ENCODE results near the gene FLACC1.
"Not testable (repeated sequence)": the region's sequence is repeated elsewhere in the genome, so short reads cannot be mapped to it uniquely, and the experiment has no call there.

Gene FLACC1

DNA sequence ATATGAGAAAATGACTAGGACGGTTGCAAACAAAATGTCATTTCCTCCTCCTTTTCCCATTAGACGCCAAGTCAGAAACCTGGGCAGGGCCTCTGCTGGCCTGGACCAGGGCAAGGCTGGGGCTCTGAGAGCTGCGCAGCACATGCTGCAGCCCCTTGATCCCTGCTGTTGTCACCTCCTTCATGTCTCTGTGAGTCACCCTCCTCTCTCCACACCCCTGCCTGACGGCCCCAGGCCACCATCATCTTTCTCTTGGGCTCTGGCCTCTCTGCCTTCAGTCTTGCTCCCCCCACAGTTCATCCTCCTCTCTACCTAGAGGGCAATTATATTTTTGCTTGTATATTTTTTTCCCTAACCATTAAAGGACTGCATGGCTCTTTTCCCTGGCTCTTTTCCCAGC, 10.0 kb downstream of the FLACC1 start:
- DNase-seq = no peak

DNA sequence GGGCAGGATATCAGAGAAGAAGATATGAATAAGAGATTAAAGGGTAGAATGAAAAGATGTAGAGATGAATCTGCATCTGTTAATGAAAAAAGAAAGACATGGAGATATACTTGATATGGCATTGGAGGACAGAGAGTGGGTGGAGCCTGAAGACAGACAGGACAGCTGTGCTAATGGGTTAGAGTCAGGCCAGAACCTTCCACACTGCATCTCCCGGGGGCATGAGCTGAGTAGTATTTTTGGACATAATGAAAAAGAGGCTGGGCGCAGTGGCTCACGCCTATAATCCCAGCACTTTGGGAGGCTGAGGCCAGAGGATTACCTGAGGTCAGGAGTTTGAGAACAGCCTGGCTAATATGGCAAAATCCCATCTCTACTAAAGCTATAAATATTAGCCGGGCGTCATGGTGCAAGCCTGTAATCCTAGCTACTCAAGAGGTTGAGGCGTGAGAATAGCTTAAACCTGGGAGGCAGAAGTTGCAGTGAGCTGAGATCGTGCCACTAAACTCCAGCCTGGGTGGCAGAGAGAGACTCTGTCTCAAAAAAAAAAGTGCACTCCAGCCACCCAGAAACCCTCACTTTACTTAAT, 11.4 kb downstream of the FLACC1 start:
- no peak for DNase-seq

DNA sequence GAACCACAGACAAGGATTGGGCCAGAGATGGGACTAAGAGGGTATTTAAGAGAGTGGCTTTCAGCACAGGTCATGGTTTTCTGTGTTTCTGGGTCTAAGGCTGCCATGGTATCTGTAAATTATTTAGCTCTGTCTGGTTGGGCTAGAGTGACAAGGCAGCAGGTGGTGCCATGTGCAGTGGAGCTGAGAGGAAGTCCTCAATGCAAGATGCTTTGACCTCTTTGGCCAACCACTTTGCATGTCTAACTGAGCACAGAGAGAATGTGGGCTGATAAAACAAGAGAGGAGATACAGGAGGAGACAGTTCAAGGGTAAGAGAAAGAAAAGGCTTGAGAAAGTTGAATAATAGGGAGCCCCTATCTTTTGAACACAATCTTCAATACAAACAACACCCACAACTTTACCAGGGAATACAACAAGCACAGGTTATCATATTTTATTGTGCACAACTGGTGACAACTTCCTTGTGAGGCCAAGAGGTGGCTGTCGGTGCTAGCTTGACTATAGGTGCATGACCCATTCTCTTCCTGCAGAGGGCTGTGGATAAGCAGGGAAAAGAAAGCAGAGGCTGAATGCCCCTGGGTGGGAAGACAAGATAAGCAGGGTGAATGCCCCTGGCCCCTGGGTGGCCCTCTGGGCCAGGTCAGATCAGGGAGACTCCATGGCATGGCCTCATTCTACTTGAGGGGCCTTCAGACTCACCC, 12.3 kb downstream of the FLACC1 start:
- no peak for DNase-seq

DNA sequence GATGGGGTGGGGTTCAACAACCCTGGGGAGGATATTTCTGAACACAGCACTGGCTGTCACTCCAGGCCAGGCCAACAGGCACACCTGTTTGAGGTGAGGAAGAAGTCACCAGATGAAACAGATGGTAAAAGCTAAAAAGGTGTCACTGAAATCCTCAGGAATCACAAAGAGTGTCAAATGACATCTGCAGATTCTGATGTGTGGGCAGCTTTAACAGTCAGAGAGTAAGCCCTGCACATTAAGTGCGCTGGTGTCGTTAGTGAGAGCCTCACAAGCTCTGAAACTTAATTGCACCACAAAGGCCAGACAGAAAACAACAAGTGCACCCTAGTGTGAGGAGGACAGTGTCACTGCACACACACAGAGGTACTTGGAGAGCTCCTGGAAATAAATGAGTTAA, 13.6 kb downstream of the FLACC1 start:
- DNase-seq = no peak

DNA sequence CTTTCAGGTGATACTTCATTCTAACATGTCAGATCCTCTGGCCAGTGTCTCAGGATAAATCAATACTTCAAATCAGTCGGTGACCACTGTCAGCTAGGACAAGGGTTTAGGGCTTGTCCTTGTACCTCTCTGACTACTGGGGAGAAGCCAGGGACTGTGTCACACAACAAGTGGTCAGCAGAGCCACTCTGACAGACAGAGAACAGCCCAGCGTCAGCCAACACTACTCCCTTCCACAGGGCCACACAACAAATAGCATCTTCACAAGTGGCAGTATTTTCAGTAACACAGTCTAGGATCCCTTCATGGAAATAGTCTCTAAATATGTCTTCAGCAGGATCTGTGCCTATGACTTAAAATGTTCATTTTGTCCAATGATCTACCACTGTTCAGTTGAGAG, 14.2 kb downstream of the FLACC1 start:
- DNase-seq = no peak

DNA sequence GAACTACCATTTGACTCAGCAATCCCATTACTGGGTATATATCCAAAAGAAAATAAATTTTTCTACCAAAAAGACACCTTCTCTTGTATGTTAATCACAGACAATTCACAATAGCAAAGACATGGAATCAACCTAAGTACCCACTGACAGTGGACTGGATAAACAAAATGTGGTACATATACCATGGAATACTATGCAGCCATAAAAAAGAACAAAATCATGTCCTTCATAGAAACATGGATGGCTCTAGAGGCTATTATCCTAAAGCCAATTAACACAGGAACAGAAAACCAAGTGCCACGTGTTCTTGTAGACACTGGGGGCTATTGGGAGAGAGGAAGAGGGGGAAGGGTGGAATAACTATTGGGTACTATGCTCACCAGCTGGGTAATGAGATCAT, 27.7 kb downstream of the FLACC1 start:
- DNase-seq = no peak

DNA sequence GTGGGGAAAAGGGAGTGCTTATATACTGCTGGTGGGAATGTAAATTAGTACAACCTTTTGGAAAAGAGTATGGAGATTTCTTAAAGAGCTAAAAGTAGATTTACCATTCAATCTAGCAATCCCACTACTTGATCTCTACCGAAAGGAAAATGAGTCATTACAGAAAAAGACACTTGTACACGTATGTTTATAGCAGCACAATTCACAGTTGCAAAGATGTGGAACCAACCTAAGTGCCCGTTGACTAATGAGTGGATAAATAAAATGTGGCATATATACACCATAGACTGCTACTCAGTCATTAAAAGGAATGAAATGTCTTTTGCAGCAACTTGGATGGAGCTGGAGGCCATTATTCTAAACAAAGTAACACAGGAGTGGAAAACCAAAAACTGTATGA, 29.5 kb downstream of the FLACC1 start:
- no peak for DNase-seq

DNA sequence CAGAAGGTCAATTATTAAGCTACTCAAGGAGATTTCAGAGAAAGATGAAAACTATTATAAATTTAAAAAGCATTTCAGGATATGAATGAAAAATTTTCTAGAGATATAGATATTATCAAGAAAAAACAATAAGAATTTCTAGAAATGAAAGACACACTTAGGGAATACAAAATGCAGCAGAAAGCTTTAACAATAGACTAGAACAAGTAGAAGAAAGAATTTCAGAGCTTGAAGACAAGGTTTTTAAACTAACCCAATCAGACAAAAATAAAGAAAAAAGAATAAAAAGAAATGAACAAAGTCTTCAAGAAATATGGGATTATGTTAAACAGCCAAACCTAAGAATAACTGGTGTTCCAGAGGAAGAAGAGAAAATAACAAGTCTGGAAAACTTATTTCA, 34.4 kb downstream of the FLACC1 start:
- DNase-seq = no peak

DNA sequence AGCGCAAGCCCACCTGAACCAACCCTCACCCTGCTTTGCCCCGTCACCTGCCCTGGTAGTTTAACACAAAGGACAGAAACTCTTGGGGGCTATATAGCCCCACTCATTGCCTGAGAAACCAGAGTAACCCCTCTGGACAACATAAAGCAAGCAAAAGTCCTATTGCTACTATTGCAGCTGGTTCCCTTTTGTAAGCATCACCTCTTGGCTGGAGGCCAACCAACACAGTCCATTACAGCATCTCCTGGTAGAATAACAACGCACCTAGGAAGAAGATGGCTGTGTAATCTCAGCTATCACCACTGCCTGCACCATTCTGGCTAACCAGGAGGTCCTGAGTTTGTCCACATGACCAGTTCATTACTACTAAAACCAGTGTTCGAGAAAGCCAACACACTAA, 36.4 kb downstream of the FLACC1 start:
- no peak for DNase-seq

DNA sequence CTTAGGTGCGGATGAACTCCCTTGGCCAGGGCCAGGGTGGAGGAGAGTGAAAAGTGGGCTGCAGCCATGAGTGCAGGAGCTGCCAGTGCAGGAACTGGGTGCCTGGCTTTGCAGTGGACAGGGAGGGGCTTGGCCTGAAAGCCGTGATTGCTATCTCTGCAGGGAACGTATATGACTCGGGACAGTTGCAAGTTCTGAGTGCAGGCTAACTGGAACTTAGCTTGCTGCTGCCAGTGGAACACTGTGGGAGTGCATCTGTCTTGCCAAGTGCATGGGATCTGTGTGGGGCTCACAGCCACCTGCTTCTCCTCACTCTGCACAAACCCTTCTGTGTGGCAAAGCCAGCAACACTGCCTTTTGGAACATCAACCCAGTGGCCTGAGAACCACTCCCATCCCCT, 36.9 kb downstream of the FLACC1 start:
- no peak for DNase-seq

DNA sequence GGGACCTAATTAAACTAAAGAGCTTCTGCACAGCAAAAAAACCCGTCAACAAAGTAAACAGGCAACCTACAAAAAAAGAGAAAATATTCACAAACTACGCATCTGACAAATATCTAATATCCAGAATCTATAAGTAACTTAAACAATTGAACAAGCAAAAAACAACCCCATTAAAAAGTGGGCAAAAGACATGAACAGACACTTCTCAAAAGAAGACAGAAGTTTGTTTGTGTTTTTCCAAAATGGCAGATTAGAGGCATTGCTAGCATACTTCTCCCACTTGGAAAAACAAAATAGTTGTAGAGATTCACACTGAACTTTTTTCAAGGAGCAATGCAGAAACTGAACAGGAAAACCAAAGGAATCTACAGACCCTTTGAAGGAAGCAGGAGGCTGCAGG, 37.6 kb downstream of the FLACC1 start:
- no peak for DNase-seq

DNA sequence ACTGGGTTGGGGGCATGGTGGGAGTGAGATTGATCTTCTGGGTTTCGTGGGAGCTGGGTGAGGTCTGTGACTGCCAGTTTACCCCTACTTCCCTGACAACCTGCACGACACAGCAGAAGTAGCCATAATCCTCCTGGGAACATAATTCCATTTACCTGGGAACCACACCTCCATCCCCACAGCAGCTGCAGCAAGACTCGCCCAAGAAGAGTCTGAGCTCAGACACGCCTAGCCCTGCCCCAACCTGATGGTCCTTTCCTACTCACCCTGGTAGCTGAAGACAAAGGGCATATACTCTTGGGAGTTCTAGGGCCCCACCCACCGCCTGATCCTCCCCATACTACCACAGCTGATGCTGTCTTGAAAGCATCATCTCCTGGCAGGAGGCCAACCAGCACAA, 43.8 kb downstream of the FLACC1 start:
- no peak for DNase-seq

DNA sequence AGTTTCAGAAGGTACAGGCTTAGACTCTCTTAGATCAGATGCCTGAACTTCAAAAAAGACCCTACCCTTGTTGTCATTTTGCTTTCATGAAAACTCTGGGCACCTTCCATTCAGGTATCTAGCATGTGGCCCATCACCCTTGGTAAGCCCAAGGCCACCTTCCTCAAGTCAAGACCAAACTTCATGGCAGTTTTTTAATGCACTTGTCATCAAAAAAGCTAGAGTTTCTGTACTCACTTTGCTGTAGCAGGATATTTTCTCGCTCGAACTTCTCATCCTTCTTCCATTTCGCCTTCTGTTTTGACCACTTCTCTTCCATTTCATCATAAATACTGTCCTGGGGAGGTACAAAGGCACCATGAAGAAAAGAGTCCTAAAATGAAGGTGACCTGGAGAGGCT, 48.2 kb downstream of the FLACC1 start:
- no peak for DNase-seq

DNA sequence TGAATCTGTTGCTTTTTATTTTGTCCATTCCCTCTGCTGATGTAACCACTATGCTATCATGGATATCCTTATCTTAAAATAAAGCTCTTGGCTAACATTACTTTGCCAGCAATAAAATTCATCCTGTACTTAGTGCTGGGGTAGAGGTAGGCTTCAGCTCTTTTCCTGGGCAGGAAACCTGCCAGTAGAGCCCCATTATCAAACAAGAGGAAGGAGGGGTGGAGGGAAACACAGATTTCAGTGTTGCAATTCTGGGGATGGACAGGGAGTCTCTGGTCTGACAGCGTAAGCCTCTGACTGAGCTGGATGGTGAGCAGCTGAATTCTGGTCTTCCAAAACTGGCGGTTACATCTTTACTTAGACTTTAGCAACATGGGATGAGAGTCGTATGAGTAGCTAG, 49.3 kb downstream of the FLACC1 start:
- DNase-seq = no peak

DNA sequence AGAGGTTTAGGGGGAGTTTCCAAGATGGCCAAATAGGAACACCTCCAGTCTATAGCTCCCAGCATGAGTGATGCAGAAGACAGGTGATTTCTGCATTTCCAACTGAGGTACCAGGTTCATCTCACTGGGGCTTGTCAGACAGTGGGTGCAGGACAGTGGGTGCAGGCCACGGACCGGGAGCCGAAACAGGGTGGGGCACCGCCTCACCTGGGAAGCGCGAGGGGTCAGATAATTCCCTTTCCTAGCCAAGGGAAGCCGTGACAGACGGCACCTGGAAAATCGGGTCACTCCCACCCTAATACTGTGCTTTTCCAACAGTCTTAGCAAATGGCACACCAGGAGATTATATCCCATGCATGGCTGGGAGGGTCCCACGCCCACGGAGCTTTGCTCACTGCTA, 57.2 kb downstream of the FLACC1 start:
- DNase-seq = not testable (repeated sequence)

DNA sequence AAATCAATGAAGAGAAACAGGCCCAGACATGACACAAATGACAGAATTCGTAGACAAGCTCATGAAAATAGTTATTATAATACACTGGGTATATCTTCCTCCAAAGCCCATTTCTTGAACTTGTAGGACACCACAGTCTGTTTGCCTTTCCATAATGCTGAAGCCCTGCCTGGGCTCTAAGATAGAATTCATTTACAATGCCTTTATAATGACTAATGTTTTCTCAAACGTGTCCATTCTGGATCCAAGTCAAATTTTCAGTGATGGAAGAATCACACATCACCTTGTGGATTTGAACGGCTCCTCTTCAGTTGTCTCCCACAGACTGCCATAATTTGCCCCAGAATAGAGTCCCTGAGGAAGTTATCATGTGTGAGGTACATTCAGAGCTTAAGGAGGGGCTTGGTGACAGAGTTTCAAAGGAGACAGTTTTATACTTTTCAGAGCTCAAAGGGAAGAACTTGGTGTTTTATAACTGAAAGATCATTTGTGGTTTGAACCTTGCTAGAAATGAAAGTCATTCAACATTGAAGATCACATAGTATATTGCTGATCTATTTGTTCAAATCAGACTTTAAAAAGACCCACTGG, 58.6 kb downstream of the FLACC1 start:
- no peak for DNase-seq

DNA sequence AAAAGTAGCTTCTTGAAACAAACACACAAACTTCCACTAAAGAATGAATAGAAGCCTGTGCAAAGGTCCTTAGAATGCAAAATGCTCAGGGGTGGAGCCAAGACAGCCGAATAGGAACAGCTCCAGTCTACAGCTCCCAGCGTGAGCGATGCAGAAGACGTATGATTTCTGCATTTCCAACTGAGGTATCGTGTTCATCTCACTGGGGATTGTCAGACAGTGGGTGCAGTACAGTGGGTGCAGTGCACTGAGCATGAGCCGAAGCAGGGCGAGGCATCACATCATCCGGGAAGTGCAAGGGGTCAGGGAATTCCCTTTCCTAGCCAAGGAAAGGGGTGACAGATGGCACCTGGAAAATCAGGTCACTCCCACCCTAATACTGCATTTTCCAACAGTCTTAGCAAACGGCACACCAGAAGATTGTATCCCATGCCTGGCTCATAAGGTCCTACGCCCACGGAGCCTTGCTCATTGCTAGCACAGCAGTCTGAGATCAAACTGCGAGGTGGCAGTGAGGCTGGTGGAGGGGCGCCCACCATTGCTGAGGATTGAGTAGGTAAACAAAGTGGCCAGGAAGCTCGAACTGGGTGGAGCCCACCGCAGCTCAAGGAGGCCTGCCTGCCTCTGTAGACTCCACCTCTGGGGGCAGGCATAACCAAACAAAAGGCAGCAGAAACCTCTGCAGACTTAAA, 66.5 kb downstream of the FLACC1 start:
- not testable (repeated sequence) for DNase-seq

DNA sequence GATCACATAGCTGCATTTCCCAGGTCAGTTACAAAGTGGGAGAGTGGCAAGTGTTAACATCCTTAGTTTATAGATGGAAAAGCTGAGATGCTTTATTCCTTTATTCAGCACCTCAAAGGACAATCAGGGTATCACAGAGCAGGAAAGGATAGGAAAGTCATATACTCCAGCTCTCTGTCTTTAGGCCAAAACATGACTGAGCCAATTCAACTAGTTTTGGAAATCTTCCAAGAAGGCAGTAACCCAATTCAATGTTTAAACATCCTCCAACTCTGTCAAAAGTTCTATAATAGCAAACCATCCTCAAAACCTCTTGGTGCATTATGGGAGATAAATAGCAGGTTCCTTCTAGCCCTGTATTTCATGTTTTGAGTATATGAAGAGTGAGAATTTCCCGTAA, 71.6 kb downstream of the FLACC1 start:
- no peak for DNase-seq

DNA sequence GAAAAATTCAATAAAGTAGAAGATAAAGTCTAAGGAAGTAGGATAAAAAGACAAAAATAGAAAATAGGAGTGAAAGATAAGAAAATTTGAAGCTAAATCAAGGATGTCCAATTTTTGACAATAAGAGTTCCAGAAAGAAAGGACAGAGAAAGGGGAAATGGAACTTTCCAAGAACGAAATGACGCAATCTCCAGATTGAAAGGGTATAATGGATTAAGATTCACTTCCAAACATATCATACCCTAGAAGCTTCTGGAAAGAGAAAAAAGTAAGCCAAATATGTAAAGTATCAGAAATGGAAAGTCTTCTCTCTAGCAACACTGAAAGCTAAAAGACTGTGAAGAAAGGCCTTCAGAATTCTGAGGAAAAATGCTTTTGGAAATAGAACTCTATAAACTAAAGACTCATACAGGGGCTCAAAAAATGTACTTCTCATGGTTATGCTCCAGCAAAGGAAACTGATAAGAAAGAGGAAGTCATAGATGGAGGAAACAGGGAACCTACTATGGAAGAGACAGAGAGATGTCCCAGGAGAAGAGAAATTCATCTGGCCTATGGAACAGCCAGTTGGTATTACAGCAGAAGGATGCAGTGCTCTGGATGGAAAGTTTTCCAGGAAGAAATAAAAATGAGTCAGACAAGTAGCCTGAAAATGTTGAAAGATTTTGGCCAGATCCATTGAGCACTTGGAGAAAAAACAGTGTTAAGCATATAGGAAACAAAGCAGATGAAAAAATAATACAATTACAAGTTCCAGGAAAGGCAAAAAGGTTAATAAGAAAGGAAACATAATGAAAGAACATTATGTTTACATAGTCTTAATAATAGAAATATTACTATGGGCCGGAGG, 76.7 kb downstream of the FLACC1 start:
- no peak for DNase-seq

DNA sequence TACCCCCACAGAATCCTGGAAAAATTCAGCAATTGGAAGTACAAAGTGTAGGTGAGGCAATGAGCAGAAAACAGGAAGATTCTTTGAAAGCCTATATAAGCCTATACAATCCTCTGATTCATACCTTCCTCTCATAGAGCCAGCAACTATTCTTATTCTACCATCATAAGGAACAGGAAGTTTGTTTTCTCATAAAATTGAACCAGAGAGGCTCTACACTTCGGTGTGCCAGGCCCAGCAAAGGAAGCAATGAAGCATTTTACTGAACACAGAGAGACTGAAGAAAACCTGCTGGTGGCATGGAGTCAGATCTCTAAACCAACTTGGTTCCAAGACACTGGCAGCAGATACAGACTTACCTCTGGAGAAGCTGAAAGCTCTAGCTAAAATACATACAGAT, 78.1 kb downstream of the FLACC1 start:
- DNase-seq = no peak

DNA sequence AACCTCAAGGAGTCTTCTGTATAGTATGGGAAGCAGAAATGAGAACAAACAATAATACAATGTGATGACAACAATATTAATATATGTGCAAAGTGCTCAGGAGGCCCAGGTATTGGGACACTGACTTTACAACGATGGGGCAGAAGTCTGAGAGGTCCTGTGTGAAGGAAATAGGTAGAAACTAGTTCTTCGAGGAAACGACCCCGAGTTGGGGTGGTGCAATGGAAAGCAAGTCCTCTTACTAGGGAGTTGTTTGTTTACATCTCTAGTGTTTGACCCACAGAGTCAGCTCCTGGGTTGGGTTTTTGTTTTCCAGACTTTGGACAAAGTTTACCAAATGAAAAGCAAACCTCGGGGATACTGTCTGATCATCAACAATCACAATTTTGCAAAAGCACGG, 80.6 kb downstream of the FLACC1 start:
- DNase-seq = no peak

DNA sequence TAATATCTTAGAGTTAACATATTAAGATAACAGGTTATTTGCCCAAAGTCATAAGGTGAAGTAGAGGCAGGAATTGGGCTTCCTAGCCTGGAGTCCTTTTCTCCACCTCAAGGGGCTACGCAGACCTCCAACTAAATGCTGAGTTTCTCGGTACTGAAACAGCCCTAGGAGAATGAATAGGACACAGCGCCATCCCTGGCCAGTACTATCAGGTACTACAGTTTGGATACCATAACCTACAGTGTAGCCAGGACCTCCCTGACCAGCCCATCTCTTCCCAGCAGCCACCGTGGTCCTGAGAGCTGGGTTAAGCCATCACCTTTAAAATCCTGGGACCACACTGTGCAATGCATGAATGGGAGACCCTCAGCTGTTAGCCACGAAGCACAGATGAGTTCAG, 81.2 kb downstream of the FLACC1 start:
- DNase-seq = no peak

DNA sequence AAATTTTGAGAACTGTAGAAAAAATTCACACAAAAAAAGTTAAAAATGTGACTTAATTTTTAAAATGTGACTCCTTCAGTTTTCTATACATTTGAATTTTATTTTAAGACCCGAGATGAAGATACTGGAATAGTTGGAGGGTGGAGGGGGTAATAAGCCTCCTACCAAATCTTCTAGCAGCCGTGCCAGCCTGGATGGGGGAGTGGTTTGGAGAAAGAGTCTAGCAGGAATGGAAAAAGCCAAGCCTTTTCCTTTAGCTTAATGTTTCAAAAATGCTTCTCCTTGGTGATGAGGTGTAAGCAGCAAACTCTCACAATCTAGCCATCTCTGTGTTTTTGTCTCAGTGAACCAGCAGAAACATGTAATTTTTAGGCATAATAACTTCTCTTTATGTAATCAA, 82.1 kb downstream of the FLACC1 start:
- peak; percentile 59 for DNase-seq
